ENCODE measurements around the gene MMP24. TPM values are rescaled to one million over a fixed set of nuclear protein-coding genes. Genes with fewer than 3 reads are reported as not detected.

MMP24 gene
- total RNA-seq = 0.22 and 0.43 TPM in 2 replicates

DNA sequence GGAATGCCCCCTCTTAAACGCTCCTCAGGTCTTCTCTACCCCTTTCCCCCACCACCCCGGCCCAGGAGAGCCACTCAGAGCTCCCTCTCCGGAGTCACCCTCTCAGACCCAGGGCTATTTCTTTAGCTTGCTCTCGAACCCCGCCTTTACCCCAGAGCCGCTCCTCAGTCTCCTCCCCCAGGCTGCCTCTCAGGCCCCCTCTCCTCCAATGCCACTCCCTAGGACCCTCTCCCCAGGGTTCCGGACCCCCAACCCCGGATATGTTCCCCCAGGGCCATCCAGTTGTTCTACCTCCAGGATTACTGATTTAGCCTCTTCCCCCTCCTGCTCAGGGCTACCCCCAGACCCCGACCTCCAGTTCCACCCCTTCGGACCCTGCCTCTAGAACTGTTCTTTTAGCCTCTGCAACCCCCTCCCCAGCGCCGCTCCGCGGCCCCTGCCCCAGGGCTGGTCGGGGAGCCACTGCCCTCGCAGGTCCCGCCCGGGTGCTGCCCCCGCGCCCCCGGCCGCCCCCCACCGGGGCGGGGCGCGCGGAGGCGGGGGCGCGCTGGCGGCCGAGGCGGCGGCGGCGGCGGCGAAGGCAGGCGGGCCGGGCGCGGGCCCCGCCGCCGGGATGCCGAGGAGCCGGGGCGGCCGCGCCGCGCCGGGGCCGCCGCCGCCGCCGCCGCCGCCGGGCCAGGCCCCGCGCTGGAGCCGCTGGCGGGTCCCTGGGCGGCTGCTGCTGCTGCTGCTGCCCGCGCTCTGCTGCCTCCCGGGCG is at the start of gene MMP24:
Gene MMP24 (plus strand): TSS at position 565 of the 758 bp plus-strand sequence. CDS start 49 bp downstream, at position 614.

DNA sequence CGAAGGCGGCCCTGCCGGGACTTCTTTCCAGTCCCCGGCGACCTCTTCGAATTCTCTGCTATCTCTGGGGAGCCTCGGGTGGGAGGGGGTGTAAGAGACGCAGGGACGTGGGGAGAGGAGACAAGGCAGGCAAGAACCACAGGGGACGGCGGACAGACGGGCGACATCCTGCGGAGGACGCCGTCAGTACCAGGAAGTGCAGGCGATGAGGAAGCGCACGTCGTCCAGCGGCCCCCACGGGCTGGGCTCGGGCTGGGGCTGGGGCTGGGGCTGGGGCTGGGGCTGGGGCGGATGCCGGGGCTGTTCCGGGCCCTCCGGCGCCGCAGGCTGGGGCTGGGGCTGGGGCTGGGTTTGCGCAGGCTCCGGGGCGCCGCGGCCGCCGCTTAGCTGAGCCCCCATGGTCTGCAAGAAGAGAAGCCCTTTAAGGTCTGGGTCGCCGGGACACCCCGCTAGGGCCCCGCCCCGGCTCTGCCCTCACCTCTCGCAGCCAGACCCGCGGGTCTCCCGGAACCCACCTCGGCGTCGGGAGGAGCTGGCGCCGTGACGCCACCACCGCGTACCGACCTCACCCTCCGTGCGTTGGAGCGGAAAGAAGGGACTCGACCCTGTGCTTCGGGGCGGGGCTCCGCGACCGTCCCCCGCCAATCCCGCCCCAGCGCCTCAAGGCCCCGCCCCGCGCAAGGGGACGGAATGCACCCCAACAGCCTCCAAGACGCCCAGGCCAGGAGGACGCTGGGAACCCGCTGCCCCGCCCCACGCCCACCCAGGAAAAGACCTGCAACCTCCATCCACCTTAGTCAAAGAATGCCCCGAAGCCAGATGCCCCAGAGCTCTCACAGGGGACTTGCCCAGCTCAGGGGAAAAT is 51.3 kb downstream of the MMP24 start, which contains the start of gene MMP24OS:
Gene MMP24OS (minus strand): TSS at position 592 of the 865 bp plus-strand sequence. CDS start 193 bp downstream, at position 399.

DNA sequence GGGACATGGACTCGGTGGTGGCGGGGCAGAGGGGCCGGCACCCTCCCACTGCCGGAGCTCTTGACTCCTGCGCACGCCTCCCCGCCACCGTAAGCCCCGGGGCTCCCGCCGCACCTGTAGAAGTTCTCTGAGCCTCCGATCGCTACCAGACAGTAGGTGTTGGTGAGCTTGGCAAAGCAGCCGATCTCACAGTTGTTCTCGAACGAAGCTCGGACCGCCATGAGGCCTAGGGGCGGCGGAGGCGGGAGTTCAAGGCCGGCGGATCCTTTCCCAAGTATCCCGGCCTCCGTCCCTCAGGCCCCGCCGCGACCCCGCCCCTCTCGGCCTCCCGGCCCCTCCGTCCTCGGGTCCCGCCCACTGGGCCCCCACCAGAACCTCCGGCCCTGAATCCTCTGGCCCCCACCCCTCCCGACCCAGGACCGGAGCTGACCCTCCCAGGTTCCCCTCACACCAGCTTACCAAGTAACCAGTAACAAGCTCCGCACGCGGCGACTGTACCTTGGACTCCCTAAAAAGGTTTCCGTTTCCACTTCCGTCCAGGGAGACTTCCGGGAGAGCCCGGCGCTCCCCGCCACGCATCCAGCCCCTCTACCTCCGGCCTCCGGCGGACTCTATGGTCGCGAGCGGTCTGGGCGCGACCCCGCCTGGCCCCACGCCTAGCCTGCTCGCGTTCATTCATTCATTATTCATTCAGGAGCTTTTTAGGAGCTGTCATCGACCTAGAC is 57.9 kb downstream of the MMP24 start, which contains the start of gene EIF6:
Gene EIF6 (minus strand): TSS at position 506 of the 725 bp plus-strand sequence. CDS start 285 bp downstream, at position 221.

DNA sequence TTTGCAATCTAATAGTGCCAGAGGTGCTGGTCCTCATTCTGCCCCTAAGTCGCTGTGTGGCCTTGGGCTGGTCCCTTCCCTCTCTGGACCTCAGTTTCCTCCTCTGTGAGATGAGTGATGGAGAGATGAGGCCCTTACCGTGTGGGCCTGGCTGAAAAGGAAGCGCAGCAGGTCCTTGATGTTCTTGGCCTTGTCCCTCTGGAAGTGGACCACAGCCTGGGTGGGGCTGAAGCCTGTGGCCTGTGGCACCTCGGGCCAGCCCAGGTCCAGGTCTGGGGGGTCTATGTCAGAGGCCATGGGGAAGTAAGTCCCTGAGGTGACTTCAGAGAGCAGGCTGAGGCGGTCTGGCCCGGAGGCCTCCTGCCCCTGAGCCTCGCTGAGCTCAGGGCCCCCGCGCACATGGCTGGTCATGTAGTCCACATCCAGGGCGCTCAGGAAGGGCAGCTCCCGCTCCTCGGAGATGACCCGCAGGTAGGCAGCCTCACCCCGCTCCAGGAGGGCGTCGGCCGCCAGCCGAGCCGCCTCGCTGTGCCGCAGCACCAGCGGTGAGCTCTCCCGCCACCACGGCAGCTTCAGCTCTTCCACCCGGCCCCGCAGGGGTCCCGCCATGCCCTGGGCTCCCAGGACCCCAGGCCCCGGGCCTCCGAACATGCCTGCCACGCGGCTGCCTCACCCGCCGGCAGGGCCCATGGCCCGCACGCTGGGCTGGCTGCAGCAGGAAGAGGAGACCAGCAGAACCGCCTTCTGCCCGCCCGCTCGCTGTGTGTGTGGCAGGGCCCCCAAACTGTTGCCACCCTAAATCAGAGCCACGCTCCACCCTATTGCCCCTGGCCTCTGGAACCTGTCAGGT is 65.4 kb downstream of the MMP24 start, which contains the start of gene FAM83C:
Gene FAM83C (minus strand): TSS at position 772 of the 850 bp plus-strand sequence. CDS start 121 bp downstream, at position 651.

Small RNA genes within 50 kb of the gene (small RNA-seq; reads per million reads assigned to genes)
- gene MT1P3 (ENCODE audit: low replicate concordance) = not detected
- not detected for gene RNA5SP483 (ENCODE audit: low replicate concordance)

Other genes starting within 250 kb of the MMP24 start
- 107 and 111 TPM in 2 replicates for gene TRPC4AP, start 133.9 kb upstream of the MMP24 start, total RNA-seq
- 29.3 and 62.4 TPM in 2 replicates for gene EDEM2, start 79.4 kb upstream of the MMP24 start, total RNA-seq
- gene PROCR, start 54.6 kb upstream of the MMP24 start, total RNA-seq = 30.5 and 48.8 TPM in 2 replicates
- 13.8 and 16.0 TPM in 2 replicates for gene MMP24OS, start 51.4 kb downstream of the MMP24 start, total RNA-seq
- 149 and 187 TPM in 2 replicates for gene EIF6, start 58.1 kb downstream of the MMP24 start, total RNA-seq
- not detected in 2 replicates for gene FAM83C, start 65.7 kb downstream of the MMP24 start, total RNA-seq
- gene UQCC1, start 185.3 kb downstream of the MMP24 start, total RNA-seq = 21.4 and 40.4 TPM in 2 replicates
- gene GDF5, start 211.5 kb downstream of the MMP24 start, total RNA-seq = 4.2 and 4.4 TPM in 2 replicates
- gene CEP250, start 228.9 kb downstream of the MMP24 start, total RNA-seq = 20.8 and 21.5 TPM in 2 replicates

All from placental pericyte (primary cell).